ENCODE results near the gene SP7.
"Not testable (repeated sequence)": the region's sequence is repeated elsewhere in the genome, so short reads cannot be mapped to it uniquely, and the experiment has no call there.

SP7 gene

DNA sequence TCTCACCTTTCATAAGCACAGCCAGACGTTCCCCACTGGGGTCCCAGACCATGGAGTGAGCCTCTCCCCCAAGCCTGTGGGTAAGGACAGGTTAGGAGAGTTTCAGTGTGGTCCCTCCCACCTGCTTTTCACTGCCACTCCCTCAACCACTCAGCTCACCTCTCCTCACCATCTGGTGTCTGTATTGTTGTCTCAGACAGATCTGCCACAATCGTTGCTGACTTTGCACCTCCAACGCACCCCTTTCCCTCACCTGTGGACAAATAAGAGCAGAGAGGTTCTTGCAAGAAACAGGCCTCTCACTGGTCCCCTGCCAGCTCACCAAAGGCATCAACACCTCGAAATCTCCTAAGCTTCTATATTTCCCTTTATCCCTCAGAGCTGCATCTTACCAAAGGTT, 27.9 kb downstream of the SP7 start:
- no peak overlapping the region for H3K4me3 ChIP-seq (ENCODE audit: low read length)
- TF ChIP-seq, protein P1, sequence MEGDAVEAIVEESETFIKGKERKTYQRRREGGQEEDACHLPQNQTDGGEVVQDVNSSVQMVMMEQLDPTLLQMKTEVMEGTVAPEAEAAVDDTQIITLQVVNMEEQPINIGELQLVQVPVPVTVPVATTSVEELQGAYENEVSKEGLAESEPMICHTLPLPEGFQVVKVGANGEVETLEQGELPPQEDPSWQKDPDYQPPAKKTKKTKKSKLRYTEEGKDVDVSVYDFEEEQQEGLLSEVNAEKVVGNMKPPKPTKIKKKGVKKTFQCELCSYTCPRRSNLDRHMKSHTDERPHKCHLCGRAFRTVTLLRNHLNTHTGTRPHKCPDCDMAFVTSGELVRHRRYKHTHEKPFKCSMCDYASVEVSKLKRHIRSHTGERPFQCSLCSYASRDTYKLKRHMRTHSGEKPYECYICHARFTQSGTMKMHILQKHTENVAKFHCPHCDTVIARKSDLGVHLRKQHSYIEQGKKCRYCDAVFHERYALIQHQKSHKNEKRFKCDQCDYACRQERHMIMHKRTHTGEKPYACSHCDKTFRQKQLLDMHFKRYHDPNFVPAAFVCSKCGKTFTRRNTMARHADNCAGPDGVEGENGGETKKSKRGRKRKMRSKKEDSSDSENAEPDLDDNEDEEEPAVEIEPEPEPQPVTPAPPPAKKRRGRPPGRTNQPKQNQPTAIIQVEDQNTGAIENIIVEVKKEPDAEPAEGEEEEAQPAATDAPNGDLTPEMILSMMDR (conservative IDR thresholded peaks at IDR 0.05; ENCODE audit: low read length), result no peak
- no peak for DNase-seq (ENCODE audit: low read depth)

DNA sequence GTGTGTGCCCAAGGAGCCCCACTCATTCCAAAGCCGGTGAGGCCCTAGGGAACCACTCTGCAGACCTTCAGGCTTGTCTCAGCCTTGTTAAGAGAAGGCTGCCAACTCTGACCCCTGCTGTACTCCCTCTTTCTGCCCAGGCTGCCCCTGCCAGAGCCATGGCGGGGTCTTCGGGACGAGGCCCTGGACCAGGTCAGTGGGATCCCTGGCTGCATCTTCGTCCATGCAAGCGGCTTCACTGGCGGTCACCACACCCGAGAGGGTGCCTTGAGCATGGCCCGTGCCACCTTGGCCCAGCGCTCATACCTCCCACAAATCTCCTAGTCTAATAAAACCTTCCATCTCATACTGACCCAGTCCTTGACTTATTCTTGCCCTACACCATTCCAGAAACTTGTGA, 29.3 kb downstream of the SP7 start:
- H3K4me3 ChIP-seq (ENCODE audit: low read length), result no peak overlapping the region
- TF ChIP-seq, protein P1 (conservative IDR thresholded peaks at IDR 0.05; ENCODE audit: low read length), result no peak
- DNase-seq (ENCODE audit: low read depth), result no peak

DNA sequence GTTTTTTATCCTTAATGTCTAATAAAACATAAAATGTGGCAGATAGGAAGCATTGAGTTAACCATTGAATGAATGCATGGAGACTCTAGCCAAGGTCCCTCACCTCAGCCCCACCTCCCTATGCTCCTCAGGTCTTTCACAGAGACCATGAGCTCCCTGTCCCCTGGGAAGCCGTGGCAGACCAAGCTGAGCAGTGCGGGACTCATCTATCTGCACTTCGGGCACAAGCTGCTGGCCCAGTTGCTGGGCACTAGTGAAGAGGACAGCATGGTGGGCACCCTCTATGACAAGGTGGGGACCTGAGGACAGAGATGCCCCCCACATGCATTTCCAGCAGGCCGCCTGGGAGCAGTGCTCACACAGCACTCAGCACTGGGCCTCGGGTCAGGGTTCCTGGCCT, 33.3 kb downstream of the SP7 start:
- no peak for DNase-seq (ENCODE audit: low read depth)
- no peak overlapping the region for H3K4me3 ChIP-seq (ENCODE audit: low read length)
- TF ChIP-seq, protein P1 (conservative IDR thresholded peaks at IDR 0.05; ENCODE audit: low read length), result no peak

DNA sequence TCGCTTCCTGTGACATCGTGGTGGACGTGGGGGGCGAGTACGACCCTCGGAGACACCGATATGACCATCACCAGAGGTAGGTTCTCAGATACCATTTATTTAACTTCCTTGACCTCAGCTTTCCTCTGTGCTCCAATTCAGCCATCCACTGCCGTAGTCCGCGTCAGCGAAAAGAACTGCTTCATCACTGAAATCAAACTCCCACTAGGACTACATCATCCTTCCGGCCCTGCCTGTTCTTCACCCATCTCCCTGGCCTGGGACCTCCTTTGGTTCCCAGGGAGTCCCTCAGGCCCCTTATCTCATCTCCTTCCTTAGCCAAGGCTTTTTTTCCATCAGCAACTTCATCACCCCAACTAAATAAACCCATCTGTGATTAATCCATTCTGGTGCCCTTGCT, 36.0 kb downstream of the SP7 start:
- peak overlapping the region; percentile 95 for H3K4me3 ChIP-seq (ENCODE audit: low read length)
- TF ChIP-seq, protein P1 (conservative IDR thresholded peaks at IDR 0.05; ENCODE audit: low read length), result no peak
- peak; percentile 40 for DNase-seq (ENCODE audit: low read depth)

DNA sequence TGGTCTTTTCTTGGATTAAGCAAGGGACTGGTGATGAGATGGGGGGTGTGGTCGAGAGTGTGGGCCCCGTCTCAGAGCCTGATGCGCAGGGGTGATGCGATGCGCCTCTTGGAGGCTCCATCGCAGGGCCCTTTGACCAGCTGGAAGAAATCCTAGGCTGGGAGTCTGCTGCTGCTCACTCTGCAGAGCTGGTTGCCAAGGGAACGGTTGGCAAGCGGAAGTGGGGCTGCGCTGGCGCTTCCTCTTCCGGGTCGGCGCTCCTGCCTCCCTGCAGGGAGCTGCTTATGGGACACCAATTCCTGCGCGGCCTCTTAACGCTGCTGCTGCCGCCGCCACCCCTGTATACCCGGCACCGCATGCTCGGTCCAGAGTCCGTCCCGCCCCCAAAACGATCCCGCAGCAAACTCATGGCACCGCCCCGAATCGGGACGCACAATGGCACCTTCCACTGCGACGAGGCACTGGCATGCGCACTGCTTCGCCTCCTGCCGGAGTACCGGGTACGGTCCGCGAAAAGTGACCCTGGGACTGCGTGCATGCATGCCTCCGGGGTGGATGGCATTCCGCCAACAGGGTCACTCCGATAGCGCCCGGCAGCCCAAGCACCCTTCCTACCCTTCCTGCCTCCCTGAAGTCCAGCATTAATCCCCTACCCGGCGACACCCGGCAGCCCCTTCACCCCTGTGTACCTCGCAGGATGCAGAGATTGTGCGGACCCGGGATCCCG, 36.5 kb downstream of the SP7 start, which contains the start of gene MYG1:
Gene MYG1, plus strand, starts transcription at position 242 of the 727 bp plus-strand sequence. Its CDS starts 43 bp downstream, at position 285.
- peak within 1 kb of the TSS; percentile 95 for H3K4me3 ChIP-seq (ENCODE audit: low read length)
- peak; percentile 84 for DNase-seq (ENCODE audit: low read depth)
- TF ChIP-seq, protein P1 (conservative IDR thresholded peaks at IDR 0.05; ENCODE audit: low read length), result peak; percentile 30

DNA sequence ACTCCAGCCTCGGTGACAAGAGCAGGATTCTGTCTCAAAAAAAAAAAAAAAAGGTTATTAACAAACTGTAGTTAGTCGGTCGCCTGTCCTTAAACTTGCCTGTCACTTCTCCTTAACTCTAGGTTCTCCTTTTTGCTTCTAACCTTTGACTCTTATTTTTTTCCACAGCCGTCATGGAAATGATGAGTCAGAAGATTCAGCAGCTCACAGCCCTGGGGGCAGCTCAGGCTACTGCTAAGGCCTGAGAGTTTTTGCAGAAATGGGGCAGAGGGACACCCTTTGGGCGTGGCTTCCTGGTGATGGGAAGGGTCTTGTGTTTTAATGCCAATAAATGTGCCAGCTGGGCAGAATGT, 37.1 kb downstream of the SP7 start:
- H3K4me3 ChIP-seq (ENCODE audit: low read length), result peak overlapping the region; percentile 95
- peak; percentile 48 for DNase-seq (ENCODE audit: low read depth)
- TF ChIP-seq, protein P1 (conservative IDR thresholded peaks at IDR 0.05; ENCODE audit: low read length), result no peak

DNA sequence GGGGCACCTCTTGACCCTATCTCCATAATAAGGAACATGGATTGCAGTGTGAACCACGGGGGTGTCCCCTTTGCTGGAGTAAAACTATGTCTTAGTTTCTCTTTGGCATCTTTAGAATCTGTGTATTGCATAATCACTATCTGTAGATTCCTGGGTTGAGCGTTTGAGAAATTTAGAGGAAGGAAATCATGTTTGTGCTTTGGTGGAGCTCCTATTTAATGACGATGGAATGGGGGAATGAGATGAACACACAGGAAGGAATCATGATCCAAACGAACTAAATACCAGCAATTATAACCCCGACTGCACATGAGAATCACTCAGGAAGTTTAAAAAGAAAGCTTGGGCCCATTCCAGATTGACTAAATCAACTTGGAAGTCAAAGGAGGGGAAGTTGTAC, 38.0 kb downstream of the SP7 start:
- peak overlapping the region; percentile 3; the same call in 1 of the 2 replicates for H3K4me3 ChIP-seq (ENCODE audit: low read length)
- TF ChIP-seq, protein P1 (conservative IDR thresholded peaks at IDR 0.05; ENCODE audit: low read length), result no peak
- peak; percentile 97 for DNase-seq (ENCODE audit: low read depth)

DNA sequence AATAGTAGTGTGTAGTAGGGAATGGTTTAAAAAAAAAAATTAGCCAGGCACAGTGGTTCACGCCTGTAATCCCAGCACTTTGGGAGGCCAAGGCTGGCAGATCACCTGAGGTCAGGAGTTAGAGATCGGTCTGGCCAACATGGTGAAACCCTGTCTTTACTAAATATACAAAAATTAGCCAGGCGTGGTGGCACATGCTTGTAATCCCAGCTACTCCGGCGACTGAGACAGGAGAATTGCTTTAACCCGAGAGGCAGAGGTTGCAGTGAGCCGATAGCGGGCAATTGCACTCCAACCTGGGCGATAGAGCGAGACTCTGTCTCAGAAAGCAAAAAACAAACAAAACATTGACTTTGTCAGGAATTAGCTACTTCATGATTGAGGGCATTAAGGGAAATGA, 39.0 kb downstream of the SP7 start:
- not testable (repeated sequence) for DNase-seq (ENCODE audit: low read depth); H3K4me3 ChIP-seq (ENCODE audit: low read length)
